ENCODE measurements around the gene RASD2. TPM values are rescaled to one million over a fixed set of nuclear protein-coding genes. Genes with fewer than 3 reads are reported as not detected.

Gene RASD2
- total RNA-seq, 1 experiment from 2014 or later: 2.4 TPM

DNA sequence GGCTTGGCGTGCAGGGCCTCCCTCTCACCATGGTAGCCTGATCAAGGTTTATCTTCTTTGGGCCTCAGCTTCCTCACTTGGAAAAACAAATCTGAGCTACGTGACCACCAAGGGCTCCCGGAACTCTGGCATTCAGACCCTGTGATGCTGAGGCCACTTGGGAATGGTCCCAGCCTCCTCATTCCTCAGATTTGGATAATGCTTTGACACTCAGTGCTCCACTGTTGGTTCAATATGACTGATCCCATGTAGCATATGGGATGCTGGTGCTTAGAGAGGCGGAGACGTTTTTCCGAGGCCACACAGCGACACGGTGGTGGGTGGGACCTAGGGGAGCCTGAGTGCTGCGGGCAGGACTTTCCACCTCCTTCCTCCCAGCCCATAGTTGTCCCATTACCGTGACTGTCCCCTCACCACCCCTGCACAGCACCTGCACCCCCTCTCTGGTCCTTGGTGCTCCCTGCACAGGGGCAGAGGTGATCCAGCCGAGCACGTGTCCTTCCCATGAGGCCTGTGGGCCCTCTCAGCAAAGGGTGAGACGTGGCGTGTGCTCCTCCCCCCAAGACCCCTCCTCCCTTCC lies 53.4 kb downstream of the RASD2 start (continued):
- no peak for TF ChIP-seq ELF1 (IDR thresholded peaks at IDR 0.05; ENCODE audit: borderline replicate concordance, low read depth)
- TF ChIP-seq CEBPB (IDR thresholded peaks at IDR 0.05; ENCODE audit: low read depth): no peak
- TF ChIP-seq, protein P1, sequence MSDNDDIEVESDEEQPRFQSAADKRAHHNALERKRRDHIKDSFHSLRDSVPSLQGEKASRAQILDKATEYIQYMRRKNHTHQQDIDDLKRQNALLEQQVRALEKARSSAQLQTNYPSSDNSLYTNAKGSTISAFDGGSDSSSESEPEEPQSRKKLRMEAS (IDR thresholded peaks at IDR 0.05): no peak
- TF ChIP-seq, protein P2, sequence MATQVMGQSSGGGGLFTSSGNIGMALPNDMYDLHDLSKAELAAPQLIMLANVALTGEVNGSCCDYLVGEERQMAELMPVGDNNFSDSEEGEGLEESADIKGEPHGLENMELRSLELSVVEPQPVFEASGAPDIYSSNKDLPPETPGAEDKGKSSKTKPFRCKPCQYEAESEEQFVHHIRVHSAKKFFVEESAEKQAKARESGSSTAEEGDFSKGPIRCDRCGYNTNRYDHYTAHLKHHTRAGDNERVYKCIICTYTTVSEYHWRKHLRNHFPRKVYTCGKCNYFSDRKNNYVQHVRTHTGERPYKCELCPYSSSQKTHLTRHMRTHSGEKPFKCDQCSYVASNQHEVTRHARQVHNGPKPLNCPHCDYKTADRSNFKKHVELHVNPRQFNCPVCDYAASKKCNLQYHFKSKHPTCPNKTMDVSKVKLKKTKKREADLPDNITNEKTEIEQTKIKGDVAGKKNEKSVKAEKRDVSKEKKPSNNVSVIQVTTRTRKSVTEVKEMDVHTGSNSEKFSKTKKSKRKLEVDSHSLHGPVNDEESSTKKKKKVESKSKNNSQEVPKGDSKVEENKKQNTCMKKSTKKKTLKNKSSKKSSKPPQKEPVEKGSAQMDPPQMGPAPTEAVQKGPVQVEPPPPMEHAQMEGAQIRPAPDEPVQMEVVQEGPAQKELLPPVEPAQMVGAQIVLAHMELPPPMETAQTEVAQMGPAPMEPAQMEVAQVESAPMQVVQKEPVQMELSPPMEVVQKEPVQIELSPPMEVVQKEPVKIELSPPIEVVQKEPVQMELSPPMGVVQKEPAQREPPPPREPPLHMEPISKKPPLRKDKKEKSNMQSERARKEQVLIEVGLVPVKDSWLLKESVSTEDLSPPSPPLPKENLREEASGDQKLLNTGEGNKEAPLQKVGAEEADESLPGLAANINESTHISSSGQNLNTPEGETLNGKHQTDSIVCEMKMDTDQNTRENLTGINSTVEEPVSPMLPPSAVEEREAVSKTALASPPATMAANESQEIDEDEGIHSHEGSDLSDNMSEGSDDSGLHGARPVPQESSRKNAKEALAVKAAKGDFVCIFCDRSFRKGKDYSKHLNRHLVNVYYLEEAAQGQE (IDR thresholded peaks at IDR 0.05; ENCODE audit: low read depth): no peak
- no peak for TF ChIP-seq EZH2 (IDR thresholded peaks at IDR 0.05)
- no peak for TF ChIP-seq SIN3A (IDR thresholded peaks at IDR 0.05; ENCODE audit: low read depth)

DNA sequence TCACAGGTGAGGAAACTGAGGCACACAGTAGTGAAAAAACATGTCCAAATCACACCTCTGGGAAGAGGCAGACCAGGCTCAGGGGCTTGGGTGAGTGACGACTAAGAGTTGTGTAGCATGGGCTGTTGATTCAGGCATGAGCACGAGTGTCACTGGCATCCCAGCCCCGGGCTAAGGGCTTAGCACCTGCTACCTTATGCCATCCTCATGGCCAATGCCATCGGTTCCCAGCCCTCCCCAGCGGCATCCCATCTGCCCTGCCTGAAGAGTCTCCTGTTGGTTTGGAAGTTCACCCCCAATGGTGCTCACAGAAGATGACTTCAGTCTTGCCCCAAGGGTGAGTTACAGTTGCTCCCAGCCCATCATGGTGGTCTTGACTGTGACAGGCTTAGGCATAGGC lies 54.1 kb downstream of the RASD2 start:
- no TSS peak for BruUV-seq (replicated peaks)
- peaks cover 18 to 21% of the 10 kb centered on the region in 2 experiments for H3K4me1 ChIP-seq (ENCODE audit: control insufficient read depth in 1 of 2, insufficient read depth in 2 of 2, low read length in 2 of 2)
- H3K4me2 ChIP-seq (ENCODE audit: low read length): no peak overlapping the region
- no peaks in the 10 kb centered on the region for H3K9me3 ChIP-seq (ENCODE audit: control insufficient read depth in 1 of 2, insufficient read depth in 1 of 2, low read depth in 1 of 2, low read length in 2 of 2)
- no peak for ATAC-seq
- H3K9ac ChIP-seq (ENCODE audit: low read length): no peak overlapping the region
- no peaks in the 10 kb centered on the region for H3K9me2 ChIP-seq (ENCODE audit: insufficient read depth)
- no peaks in the 10 kb centered on the region for H4K20me1 ChIP-seq (ENCODE audit: insufficient read depth)
- DNase-seq (ENCODE audit: low read depth, low spot score): no peak
- H3K79me2 ChIP-seq (ENCODE audit: insufficient read depth, low read length): no peaks in the 10 kb centered on the region
- no peak overlapping the region for H2AFZ ChIP-seq (ENCODE audit: low read depth, low read length, poor library complexity, severe bottlenecking)
- no peaks in the 10 kb centered on the region for H3K27me3 ChIP-seq (ENCODE audit: insufficient read depth, low read length)
- POLR2A ChIA-PET: no interaction called here
- CTCF ChIA-PET: no interaction called here
- intact Hi-C loops (cut with micrococcal nuclease): no loop called here
- H3K27ac ChIP-seq (ENCODE audit: low read depth, low read length): no peak overlapping the region
- no peak overlapping the region for H3K4me3 ChIP-seq (replicated peaks in 1 of 2; ENCODE audit: low read depth in 1 of 2, low read length in 2 of 2)
- no peak for TF ChIP-seq CBX3 (IDR thresholded peaks at IDR 0.05; ENCODE audit: low read depth)
- TF ChIP-seq EZH2phosphoT487 (IDR thresholded peaks at IDR 0.05; ENCODE audit: borderline replicate concordance): no peak
- TF ChIP-seq SP1 (IDR thresholded peaks at IDR 0.05; ENCODE audit: low read depth): no peak
- no peaks in the 10 kb centered on the region for H3K36me3 ChIP-seq (ENCODE audit: control insufficient read depth in 1 of 2, insufficient read depth in 2 of 2, low read length in 2 of 2)
- RAD21 ChIA-PET (ENCODE audit: low non-redundant PET in 1 of 2, low total read pairs in 2 of 2, uncharacterized antibody in 2 of 2, unreplicated experiment in 2 of 2): no interaction called here

All from HCT116 (cell line).